ENCODE measurements around the gene DIAPH2. TPM values are rescaled to one million over a fixed set of nuclear protein-coding genes. Genes with fewer than 3 reads are reported as not detected.
"Not testable (repeated sequence)": the region's sequence is repeated elsewhere in the genome, so short reads cannot be mapped to it uniquely, and the experiment has no call there.

Gene DIAPH2
- total RNA-seq, 4 donors from 2014 or later = 10.3 to 36.6 (median 17.9) TPM

GRCh38 chrX:97402903-97403302 lies 718.3 kb downstream of the DIAPH2 start:
- no peaks in the 10 kb centered on the region for H3K27me3 ChIP-seq
- intact Hi-C loops (cut with DNase I) = no loop called here
- H3K27ac ChIP-seq = no peak overlapping the region
- DNase-seq = no peak
- TF ChIP-seq CTCF (IDR thresholded peaks at IDR 0.05) = no peak
- H3K4me1 ChIP-seq = no peaks in the 10 kb centered on the region
- H3K36me3 ChIP-seq = no peaks in the 10 kb centered on the region
- no peak overlapping the region for H3K4me3 ChIP-seq
- H3K9me3 ChIP-seq = no peaks in the 10 kb centered on the region

DNA sequence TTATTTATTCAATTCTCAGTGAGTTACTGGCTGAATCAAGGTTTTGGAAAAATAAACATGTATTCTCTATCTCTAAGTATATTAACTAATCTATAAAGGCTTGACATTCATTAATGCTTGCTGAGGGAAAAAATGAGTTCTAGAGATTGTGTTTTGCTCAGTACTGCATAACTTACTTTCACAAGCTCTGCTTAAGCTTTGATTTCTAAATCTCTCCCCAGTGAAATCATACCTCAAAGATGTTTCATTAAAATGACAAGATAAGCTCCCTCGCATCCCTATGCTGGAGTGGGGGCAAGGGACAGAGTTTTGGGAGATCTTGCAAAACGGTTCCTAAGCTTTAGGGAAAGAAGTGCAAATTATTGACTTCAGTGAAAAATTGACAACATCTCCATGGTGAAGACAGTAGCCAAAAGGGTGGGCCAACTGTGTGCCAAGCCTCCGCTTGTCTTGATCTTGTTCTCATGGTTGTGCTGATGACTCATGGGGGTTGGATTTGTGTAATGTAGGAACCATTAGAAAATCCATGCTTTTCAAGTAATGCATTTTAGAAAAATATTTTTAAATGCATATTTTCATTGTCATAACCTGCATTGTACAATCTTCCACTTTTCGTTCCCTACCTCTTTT lies 720.5 kb downstream of the DIAPH2 start:
- WGBS, 2 donors = 54 to 70% methylated on average over 2 to 4 of the region's 4 CpGs
- Histone ChIP-seq H3K27me3 (no peaks in the 10 kb centered on the region), H3K27ac (no peak overlapping the region), H3K4me3 (no peak overlapping the region), H3K4me1 (no peaks in the 10 kb centered on the region), H3K36me3 (no peaks in the 10 kb centered on the region), H3K9me3 (peaks cover 0 to 10% (median 0%) of the 10 kb centered on the region in 3 donors)
- no peak for TF ChIP-seq CTCF (IDR thresholded peaks at IDR 0.05)
- no peak for TF ChIP-seq POLR2A (IDR thresholded peaks at IDR 0.05)
- intact Hi-C loops (cut with DNase I) = no loop called here
- no peak for DNase-seq

- H3K4me1 ChIP-seq; H3K27ac ChIP-seq; H3K36me3 ChIP-seq; H3K4me3 ChIP-seq; H3K9me3 ChIP-seq; DNase-seq; intact Hi-C loops (cut with DNase I); H3K27me3 ChIP-seq: not testable (repeated sequence)
- 81 to 96% methylated on average over 4 of the region's 13 CpGs for WGBS, 2 donors
Observed at GRCh38 chrX:97409632-97410415, 725.2 kb downstream of the DIAPH2 start.

DNA sequence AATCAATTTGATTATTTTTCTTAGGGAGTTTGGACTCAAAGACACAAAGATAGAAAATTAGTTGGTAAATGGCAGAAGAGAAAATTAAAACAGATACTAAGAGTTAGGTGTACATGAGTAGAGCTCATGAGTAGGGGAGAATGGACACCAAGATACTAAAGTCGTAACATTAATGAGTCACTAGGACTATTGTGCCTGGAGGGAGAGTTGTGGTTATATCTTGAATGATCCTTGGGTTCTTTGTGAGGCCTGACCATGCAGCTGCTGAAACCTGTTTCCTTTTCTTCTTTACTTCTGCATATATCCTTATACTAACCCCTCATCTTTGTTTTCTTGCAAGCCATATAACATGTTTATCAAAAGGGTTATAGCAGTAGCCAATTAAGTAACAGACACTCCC lies 731.8 kb downstream of the DIAPH2 start:
- TF ChIP-seq CTCF (IDR thresholded peaks at IDR 0.05) = no peak
- TF ChIP-seq POLR2A (IDR thresholded peaks at IDR 0.05) = no peak
- Histone ChIP-seq H3K9me3 (no peaks in the 10 kb centered on the region), H3K4me3 (no peak overlapping the region), H3K36me3 (no peaks in the 10 kb centered on the region), H3K27ac (no peak overlapping the region), H3K27me3 (no peaks in the 10 kb centered on the region), H3K4me1 (no peaks in the 10 kb centered on the region)
- WGBS, 2 donors = 13 to 57% methylated on average over 1 of the region's 1 CpG
- intact Hi-C loops (cut with DNase I) = no loop called here
- DNase-seq = no peak

DNA sequence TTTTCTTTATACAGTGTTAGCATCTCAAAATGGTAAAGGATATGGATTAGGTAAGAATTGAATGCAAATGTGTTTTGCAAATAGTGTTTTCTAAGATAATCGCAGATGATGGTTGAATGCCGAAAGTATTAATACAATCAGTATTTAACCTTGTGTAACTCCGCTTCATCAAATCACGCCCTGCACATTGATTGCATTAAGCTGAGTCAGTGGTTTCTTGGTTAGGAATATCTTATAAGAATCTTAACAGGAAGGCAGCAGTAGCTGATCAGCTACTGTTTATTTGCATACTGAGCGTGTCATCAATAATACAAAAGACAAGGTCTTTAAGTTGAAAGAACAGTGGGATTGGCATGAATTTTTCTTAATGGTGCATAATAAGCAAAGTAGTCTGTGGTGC lies 744.5 kb downstream of the DIAPH2 start:
- 82 to 90% methylated on average over 5 of the region's 5 CpGs for WGBS, 2 donors
- Histone ChIP-seq H3K36me3 (peaks cover 0 to 10% (median 0%) of the 10 kb centered on the region in 3 donors), H3K9me3 (no peaks in the 10 kb centered on the region), H3K4me1 (no peaks in the 10 kb centered on the region), H3K27me3 (no peaks in the 10 kb centered on the region), H3K27ac (no peak overlapping the region), H3K4me3 (no peak overlapping the region)
- TF ChIP-seq POLR2A (IDR thresholded peaks at IDR 0.05) (no peak), CTCF (IDR thresholded peaks at IDR 0.05) (no peak)
- no peak for DNase-seq
- intact Hi-C loops (cut with DNase I) = no loop called here

Data from esophagus squamous epithelium (tissue), 5 donors.